GM12864 (cell line): ENCODE data around the gene SMCP.

Experiments used
- DNase-seq: peaks from one replicate; pipeline ENCODE4 v3.0.0-alpha.2; 2011; ENCODE audit warnings: low read depth
- H3K4me3 ChIP-seq: 2 replicates; pipeline ENCODE4 v1.5.1; 2011; ENCODE audit warnings: mild to moderate bottlenecking, low read depth, low read length, control low read depth
- CTCF ChIP-seq: IDR thresholded peaks from 2 replicates; pipeline ENCODE4 v1.5.1; 2011; ENCODE audit warnings: low read depth, mild to moderate bottlenecking, moderate library complexity, low read length, control low read depth, inconsistent platforms; ENCODE audit errors: missing control alignments

SMCP gene

GRCh38 chr1:152878042-152878441 is at the start of gene SMCP:
Gene SMCP, plus strand, starts transcription at chr1:152878322. Its CDS starts 6,101 bp downstream, at chr1:152884423.
- H3K4me3 ChIP-seq: no peak within 1 kb of the TSS
- peak; percentile 58 for TF ChIP-seq CTCF
- DNase-seq: no peak

- no peak for DNase-seq
- no peak overlapping the region for H3K4me3 ChIP-seq
- no peak for TF ChIP-seq CTCF
These were observed 41.3 kb upstream of the SMCP start for GRCh38 chr1:152836870-152837269.

- no peak within 1 kb of the TSS for H3K4me3 ChIP-seq
- DNase-seq: no peak
- no peak for TF ChIP-seq CTCF
These were observed 35.6 kb upstream of the SMCP start, which contains the start of gene LCE6A for GRCh38 chr1:152842556-152842955. Gene LCE6A, plus strand, starts transcription at chr1:152842856. Its CDS starts 665 bp downstream, at chr1:152843521.

GRCh38 chr1:152855661-152856060 is 22.5 kb upstream of the SMCP start:
- H3K4me3 ChIP-seq: no peak overlapping the region
- TF ChIP-seq CTCF: no peak
- no peak for DNase-seq

- DNase-seq: no peak
- no peak overlapping the region for H3K4me3 ChIP-seq
- TF ChIP-seq CTCF: no peak
These were observed 20.1 kb upstream of the SMCP start for GRCh38 chr1:152858062-152858461.

- no peak for DNase-seq
- H3K4me3 ChIP-seq: no peak within 1 kb of the TSS
- TF ChIP-seq CTCF: no peak
These were observed 18.4 kb upstream of the SMCP start, which contains the start of gene LCE7A for GRCh38 chr1:152859696-152860095. Gene LCE7A, plus strand, starts transcription at chr1:152859996. Its CDS starts 702 bp downstream, at chr1:152860698.

- TF ChIP-seq CTCF: no peak
- no peak for DNase-seq
- H3K4me3 ChIP-seq: no peak overlapping the region
These were observed 18.0 kb upstream of the SMCP start for GRCh38 chr1:152860129-152860528.
